GOT3 (cell line): ENCODE results near the gene SPI1.

ENCODE experiments used
- DNase-seq: peaks from one replicate; lab custom pipeline; 2025; ENCODE audit warnings: mixed read lengths; lab: John Stamatoyannopoulos, UW

Gene SPI1

GRCh38 chr11:47358731-47359051 lies 19.7 kb downstream of the SPI1 start:
- DNase-seq: no peak

GRCh38 chr11:47357985-47358730 lies 20.2 kb downstream of the SPI1 start:
- DNase-seq: no peak

- no peak for DNase-seq
Observed at GRCh38 chr11:47356998-47357329, 21.4 kb downstream of the SPI1 start.

- DNase-seq: no peak
Observed at GRCh38 chr11:47356129-47356997, 22.0 kb downstream of the SPI1 start.

GRCh38 chr11:47355283-47356128 lies 22.8 kb downstream of the SPI1 start:
- peak; percentile 77 for DNase-seq

- DNase-seq: no peak
Observed at GRCh38 chr11:47354913-47355282, 23.4 kb downstream of the SPI1 start.

GRCh38 chr11:47353978-47354774 lies 24.2 kb downstream of the SPI1 start:
- no peak for DNase-seq

GRCh38 chr11:47352556-47352955 lies 25.8 kb downstream of the SPI1 start, which contains the start of gene MYBPC3:
Gene MYBPC3, minus strand, starts transcription at chr11:47352702. Its CDS starts 55 bp downstream, at chr11:47352647.
- DNase-seq: no peak

GRCh38 chr11:47351156-47352126 lies 26.9 kb downstream of the SPI1 start:
- no peak for DNase-seq

GRCh38 chr11:47350315-47350714 lies 28.0 kb downstream of the SPI1 start:
- DNase-seq: no peak

- DNase-seq: no peak
Observed at GRCh38 chr11:47349521-47350095, 28.7 kb downstream of the SPI1 start.

- no peak for DNase-seq
Observed at GRCh38 chr11:47348859-47349258, 29.5 kb downstream of the SPI1 start.

- no peak for DNase-seq
Observed at GRCh38 chr11:47348131-47348802, 30.1 kb downstream of the SPI1 start.

GRCh38 chr11:47347137-47347536 lies 31.2 kb downstream of the SPI1 start:
- no peak for DNase-seq

GRCh38 chr11:47345890-47346563 lies 32.3 kb downstream of the SPI1 start:
- no peak for DNase-seq

- DNase-seq: no peak
Observed at GRCh38 chr11:47342854-47343253, 35.5 kb downstream of the SPI1 start.

GRCh38 chr11:47342036-47342803 lies 36.1 kb downstream of the SPI1 start:
- DNase-seq: no peak
